ENCODE measurements around the gene PXMP4.

DNA sequence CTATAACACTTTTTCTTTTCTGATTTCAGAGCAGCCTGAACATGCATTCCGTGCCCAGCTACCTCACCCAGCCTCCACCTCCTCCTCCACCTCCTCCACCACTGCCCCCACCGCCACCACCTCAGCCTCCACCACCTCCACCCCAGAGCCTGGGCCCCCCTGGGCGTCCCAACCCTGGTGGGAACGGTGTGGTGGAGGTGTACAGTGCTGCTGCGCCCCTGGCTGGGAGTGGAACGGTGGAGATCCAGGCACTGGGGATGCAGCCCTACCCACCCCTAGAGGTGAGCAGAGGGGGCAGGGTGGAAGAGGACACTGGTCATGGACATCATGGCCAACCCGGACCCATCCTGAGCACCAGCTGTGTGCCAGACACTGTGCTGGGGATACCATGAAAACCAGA is 33.0 kb upstream of the PXMP4 start:
- TF ChIP-seq, protein P1, sequence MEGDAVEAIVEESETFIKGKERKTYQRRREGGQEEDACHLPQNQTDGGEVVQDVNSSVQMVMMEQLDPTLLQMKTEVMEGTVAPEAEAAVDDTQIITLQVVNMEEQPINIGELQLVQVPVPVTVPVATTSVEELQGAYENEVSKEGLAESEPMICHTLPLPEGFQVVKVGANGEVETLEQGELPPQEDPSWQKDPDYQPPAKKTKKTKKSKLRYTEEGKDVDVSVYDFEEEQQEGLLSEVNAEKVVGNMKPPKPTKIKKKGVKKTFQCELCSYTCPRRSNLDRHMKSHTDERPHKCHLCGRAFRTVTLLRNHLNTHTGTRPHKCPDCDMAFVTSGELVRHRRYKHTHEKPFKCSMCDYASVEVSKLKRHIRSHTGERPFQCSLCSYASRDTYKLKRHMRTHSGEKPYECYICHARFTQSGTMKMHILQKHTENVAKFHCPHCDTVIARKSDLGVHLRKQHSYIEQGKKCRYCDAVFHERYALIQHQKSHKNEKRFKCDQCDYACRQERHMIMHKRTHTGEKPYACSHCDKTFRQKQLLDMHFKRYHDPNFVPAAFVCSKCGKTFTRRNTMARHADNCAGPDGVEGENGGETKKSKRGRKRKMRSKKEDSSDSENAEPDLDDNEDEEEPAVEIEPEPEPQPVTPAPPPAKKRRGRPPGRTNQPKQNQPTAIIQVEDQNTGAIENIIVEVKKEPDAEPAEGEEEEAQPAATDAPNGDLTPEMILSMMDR (IDR thresholded peaks at IDR 0.05) = no peak
- TF ChIP-seq POLR2A (IDR thresholded peaks at IDR 0.05) (no peak), POLR2AphosphoS5 (IDR thresholded peaks at IDR 0.05) (no peak)
